Lower leg skin (tissue), 3 donors: ENCODE data around the gene OR2AG2.

Experiments used
- POLR2A ChIP-seq, 2 donors: fragments of 450-650 bp; IDR thresholded peaks; one replicate each; pipeline ENCODE4 v1.6.1; 2016 to 2017; ENCODE audit warnings: antibody characterized with exemption in 2 of 2, mild to moderate bottlenecking in 1 of 2, moderate library complexity in 1 of 2
- TF ChIP-seq, protein P1 (sequence below), 3 donors: fragments of 450-650 bp; IDR thresholded peaks; one replicate each; pipeline ENCODE4 v1.5.1; 2016; ENCODE audit warnings: antibody characterized with exemption in 3 of 3, mild to moderate bottlenecking in 3 of 3, moderate library complexity in 2 of 3

DNA sequence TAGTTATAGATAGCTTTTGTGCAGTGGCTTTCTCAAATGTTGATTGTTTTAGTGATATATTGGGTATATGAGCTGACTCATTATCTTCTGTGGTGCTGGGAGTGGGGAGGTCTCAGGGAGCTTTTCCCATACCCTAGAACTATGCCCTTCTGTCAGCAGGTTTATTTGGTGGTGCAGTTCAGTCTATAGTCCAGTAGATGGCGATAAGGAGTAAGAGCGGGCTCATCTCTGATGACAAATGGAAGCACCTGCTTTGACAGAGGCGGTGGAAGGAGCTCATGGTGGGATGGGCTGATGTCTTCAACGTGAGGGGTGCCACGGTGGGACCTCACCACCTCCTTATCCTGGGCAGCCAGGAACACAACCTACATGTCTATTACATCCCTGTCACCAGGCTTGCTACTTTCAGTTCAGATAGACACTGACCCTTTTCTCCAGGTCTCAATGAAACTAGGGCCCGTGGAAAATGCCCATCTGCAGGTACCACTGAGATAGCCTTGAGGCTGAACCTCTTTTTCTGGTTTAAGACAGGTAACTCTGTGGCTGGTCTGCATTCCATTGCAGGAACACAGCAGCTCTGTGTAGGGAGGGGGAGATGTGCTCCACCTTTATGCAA is 40.7 kb upstream of the OR2AG2 start:
- TF ChIP-seq, protein P1, sequence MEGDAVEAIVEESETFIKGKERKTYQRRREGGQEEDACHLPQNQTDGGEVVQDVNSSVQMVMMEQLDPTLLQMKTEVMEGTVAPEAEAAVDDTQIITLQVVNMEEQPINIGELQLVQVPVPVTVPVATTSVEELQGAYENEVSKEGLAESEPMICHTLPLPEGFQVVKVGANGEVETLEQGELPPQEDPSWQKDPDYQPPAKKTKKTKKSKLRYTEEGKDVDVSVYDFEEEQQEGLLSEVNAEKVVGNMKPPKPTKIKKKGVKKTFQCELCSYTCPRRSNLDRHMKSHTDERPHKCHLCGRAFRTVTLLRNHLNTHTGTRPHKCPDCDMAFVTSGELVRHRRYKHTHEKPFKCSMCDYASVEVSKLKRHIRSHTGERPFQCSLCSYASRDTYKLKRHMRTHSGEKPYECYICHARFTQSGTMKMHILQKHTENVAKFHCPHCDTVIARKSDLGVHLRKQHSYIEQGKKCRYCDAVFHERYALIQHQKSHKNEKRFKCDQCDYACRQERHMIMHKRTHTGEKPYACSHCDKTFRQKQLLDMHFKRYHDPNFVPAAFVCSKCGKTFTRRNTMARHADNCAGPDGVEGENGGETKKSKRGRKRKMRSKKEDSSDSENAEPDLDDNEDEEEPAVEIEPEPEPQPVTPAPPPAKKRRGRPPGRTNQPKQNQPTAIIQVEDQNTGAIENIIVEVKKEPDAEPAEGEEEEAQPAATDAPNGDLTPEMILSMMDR (IDR thresholded peaks at IDR 0.05), result no peak
- no peak for TF ChIP-seq POLR2A (IDR thresholded peaks at IDR 0.05)
